T-helper 9 cell (primary cell): ENCODE results near the gene FBLN1.
"Not testable (repeated sequence)": the region's sequence is repeated elsewhere in the genome, so short reads cannot be mapped to it uniquely, and the experiment has no call there.

ENCODE experiments used
- DNase-seq: peaks from one replicate; pipeline ENCODE4 v3.0.0-alpha.2; 2020

FBLN1 gene

GRCh38 chr22:45616432-45616831 lies 113.7 kb downstream of the FBLN1 start:
- no peak for DNase-seq

- DNase-seq: no peak
Observed at GRCh38 chr22:45617948-45618347, 115.3 kb downstream of the FBLN1 start.

GRCh38 chr22:45620706-45621105 lies 118.0 kb downstream of the FBLN1 start:
- DNase-seq: no peak

- no peak for DNase-seq
Observed at GRCh38 chr22:45621836-45622600, 119.3 kb downstream of the FBLN1 start.

GRCh38 chr22:45623464-45624145 lies 120.9 kb downstream of the FBLN1 start:
- not testable (repeated sequence) for DNase-seq

GRCh38 chr22:45626198-45626651 lies 123.5 kb downstream of the FBLN1 start:
- no peak for DNase-seq

- DNase-seq: no peak
Observed at GRCh38 chr22:45627489-45628233, 125.0 kb downstream of the FBLN1 start.

GRCh38 chr22:45628515-45628914 lies 125.8 kb downstream of the FBLN1 start:
- no peak for DNase-seq

- DNase-seq: no peak
Observed at GRCh38 chr22:45629469-45630089, 126.9 kb downstream of the FBLN1 start.

GRCh38 chr22:45630436-45630835 lies 127.8 kb downstream of the FBLN1 start:
- no peak for DNase-seq

GRCh38 chr22:45631140-45631840 lies 128.6 kb downstream of the FBLN1 start:
- no peak for DNase-seq

GRCh38 chr22:45631841-45632238 lies 129.2 kb downstream of the FBLN1 start:
- no peak for DNase-seq

GRCh38 chr22:45632791-45633515 lies 130.3 kb downstream of the FBLN1 start:
- no peak for DNase-seq

- DNase-seq: no peak
Observed at GRCh38 chr22:45636683-45637082, 134.0 kb downstream of the FBLN1 start.

- DNase-seq: no peak
Observed at GRCh38 chr22:45638197-45638596, 135.5 kb downstream of the FBLN1 start.

- no peak for DNase-seq
Observed at GRCh38 chr22:45638834-45639746, 136.4 kb downstream of the FBLN1 start.

- DNase-seq: no peak
Observed at GRCh38 chr22:45639747-45640102, 137.0 kb downstream of the FBLN1 start.

GRCh38 chr22:45640291-45640940 lies 137.7 kb downstream of the FBLN1 start:
- DNase-seq: no peak

- no peak for DNase-seq
Observed at GRCh38 chr22:45640941-45641621, 138.4 kb downstream of the FBLN1 start.

- no peak for DNase-seq
Observed at GRCh38 chr22:45642986-45643385, 140.3 kb downstream of the FBLN1 start.
